Endothelial cell of umbilical vein (primary cell): ENCODE results near the gene OR2W3. TPM values are rescaled to one million over a fixed set of nuclear protein-coding genes. Genes with fewer than 3 reads are reported as not detected.

Experiments
- BruUV-seq: library from RNA; stranded (reverse); fragments of 400-500 nt; replicated peaks from 2 replicates; lab custom pipeline; 2021; lab: Mats Ljungman, UMichigan
- CTCF ChIA-PET: fragments of 300-600, 350-600 bp; sonication (Branson Sonifier 250); formaldehyde crosslinking; loops from one replicate; lab custom pipeline; 2021; ENCODE audit warnings: antibody characterized with exemption, inconsistent platforms; lab: Charles Lee
- POLR2A ChIA-PET: fragments of 300-600, 350-600 bp; sonication (Branson Sonifier 250); formaldehyde crosslinking; loops from one replicate; lab custom pipeline; 2021; ENCODE audit warnings: antibody characterized with exemption, inconsistent platforms; lab: Charles Lee
- DNase-seq: peaks from one replicate; pipeline ENCODE4 v3.0.0-alpha.2; 2011; ENCODE audit warnings: low read depth, low spot score
- FAIRE-seq: peaks from 2 replicates; lab custom pipeline; 2011; peaks lifted over from hg19 to GRCh38; lab: Jason Lieb, UNC
- H2AFZ ChIP-seq: 2 replicates; pipeline ENCODE4 v1.6.0; 2012; ENCODE audit warnings: low read depth, low read length, control low read depth, inconsistent platforms
- H3K27ac ChIP-seq: 2 replicates; pipeline ENCODE4 v1.5.1; 2011; ENCODE audit warnings: low read depth, mild to moderate bottlenecking, control low read depth, low read length, moderate library complexity; ENCODE audit not compliant: insufficient read depth
- H3K27me3 ChIP-seq, 2 experiments: 2 replicates each; pipeline versions ENCODE4 v1.6.0 to v1.6.1; 2011; ENCODE audit warnings: low read length in 2 of 2, mixed read lengths in 1 of 2; ENCODE audit not compliant: control insufficient read depth in 2 of 2, insufficient read depth in 2 of 2
- H3K36me3 ChIP-seq, 2 experiments: 2 replicates in 1 of 2; 3 replicates in 1 of 2; pipeline ENCODE4 v1.5.1; 2011; ENCODE audit warnings: low read length in 2 of 2, mild to moderate bottlenecking in 1 of 2, moderate library complexity in 1 of 2; ENCODE audit not compliant: control insufficient read depth in 2 of 2, insufficient read depth in 2 of 2; ENCODE audit errors: extremely low read depth in 1 of 2
- H3K4me1 ChIP-seq: 3 replicates; pipeline ENCODE4 v1.5.1; 2011; ENCODE audit warnings: mild to moderate bottlenecking, low read length; ENCODE audit not compliant: control insufficient read depth, insufficient read depth; ENCODE audit errors: extremely low read depth
- H3K4me2 ChIP-seq: 2 replicates; pipeline ENCODE4 v1.6.1; 2011; ENCODE audit warnings: low read length, control low read depth, mixed read lengths; ENCODE audit not compliant: insufficient read depth
- H3K4me3 ChIP-seq, 3 experiments: fragments of 200-600 bp in 1 of 3; sonication (generic), shearing (Covaris generic) in 1 of 3; replicated peaks in 1 of 3; 2 replicates each; pipeline ENCODE4 v1.5.1; 2011 to 2016; ENCODE audit warnings: control low read depth in 3 of 3, low read length in 3 of 3, mild to moderate bottlenecking in 2 of 3, inconsistent platforms in 1 of 3, low read depth in 1 of 3, moderate library complexity in 1 of 3; ENCODE audit not compliant: insufficient read depth in 1 of 3
- H3K79me2 ChIP-seq: 2 replicates; pipeline ENCODE4 v1.6.0; 2012; ENCODE audit warnings: low read length, inconsistent platforms; ENCODE audit not compliant: control insufficient read depth, insufficient read depth
- H3K9ac ChIP-seq: replicated peaks from 2 replicates; pipeline ENCODE3; 2011; ENCODE audit warnings: low read length, control low read depth; ENCODE audit not compliant: insufficient read depth; ENCODE audit errors: extremely low read depth
- H3K9me1 ChIP-seq: replicated peaks from 3 replicates; pipeline ENCODE4 v1.6.0; 2011; ENCODE audit warnings: mild to moderate bottlenecking, low read length; ENCODE audit not compliant: control insufficient read depth, insufficient read depth; ENCODE audit errors: extremely low read depth
- H3K9me3 ChIP-seq: replicated peaks from 2 replicates; pipeline ENCODE4 v1.5.1; 2012; ENCODE audit warnings: low read length, inconsistent platforms; ENCODE audit not compliant: control insufficient read depth, insufficient read depth
- H4K20me1 ChIP-seq: replicated peaks from 2 replicates; pipeline ENCODE3; 2011; ENCODE audit warnings: mild to moderate bottlenecking, low read length; ENCODE audit not compliant: control insufficient read depth, insufficient read depth; ENCODE audit errors: extremely low read depth
- EZH2 ChIP-seq: IDR thresholded peaks from 2 replicates; pipeline ENCODE4 v1.6.1; 2012; ENCODE audit warnings: borderline replicate concordance, low read depth, mild to moderate bottlenecking, moderate library complexity, low read length, inconsistent platforms; ENCODE audit not compliant: severe bottlenecking
- FOS ChIP-seq: IDR thresholded peaks from 2 replicates; pipeline ENCODE4 v1.6.1; 2011; ENCODE audit warnings: mild to moderate bottlenecking, low read length, moderate library complexity, borderline replicate concordance; ENCODE audit not compliant: insufficient read depth
- GATA2 ChIP-seq: IDR thresholded peaks from 2 replicates; pipeline ENCODE4 v1.7.0; 2011; ENCODE audit warnings: low read depth, mild to moderate bottlenecking, moderate library complexity, mixed read lengths, low read length; ENCODE audit not compliant: insufficient read length, insufficient read depth
- JUN ChIP-seq: IDR thresholded peaks from 2 replicates; pipeline ENCODE4 v1.6.1; 2011; ENCODE audit warnings: borderline replicate concordance, low read depth; ENCODE audit not compliant: insufficient read length, insufficient read depth
- MYC ChIP-seq: IDR thresholded peaks from one replicate; pipeline ENCODE4 v1.6.1; 2011; ENCODE audit warnings: mild to moderate bottlenecking, low read depth, low read length
- POLR2A ChIP-seq: IDR thresholded peaks from 2 replicates; pipeline ENCODE4 v1.6.1; 2012; ENCODE audit warnings: low read depth, mild to moderate bottlenecking, control low read depth, low read length
- POLR2AphosphoS5 ChIP-seq: IDR thresholded peaks from 2 replicates; pipeline ENCODE4 v1.6.1; 2012; ENCODE audit warnings: low read depth, mild to moderate bottlenecking, control low read depth, low read length, moderate library complexity; ENCODE audit not compliant: insufficient read depth
- dilution Hi-C: fragments of 300-500 bp; cut with MboI; formaldehyde crosslinking; loops from one replicate; pipeline ENCODE4 v1.15.0; 2019; ENCODE audit warnings: low sequenced_read_pairs; ENCODE audit not compliant: extremely low pct_ligation_motif_present
- intact Hi-C: fragments of 100-400 bp; cut with micrococcal nuclease; formaldehyde crosslinking; loops from one replicate; pipeline ENCODE4 v1.10.0; 2022
- polyA plus RNA-seq, 4 experiments: library from polyadenylated mRNA; depleted of rRNA in 3 of 4; stranded (reverse) in 3 of 4; unstranded in 1 of 4; fragments of >200 nt; gene quantifications; 2 replicates each; pipeline versions ENCODE4 v1.2.1 to v1.2.3, GENCODE V29; 2011 to 2012; ENCODE audit warnings: missing spikeins in 1 of 4
- total RNA-seq: library from RNA; stranded (reverse); gene quantifications from 2 replicates; pipeline ENCODE4 v1.2.3, GENCODE V29; 2021
- TF ChIP-seq, protein P1 (sequence below), 2 donors: IDR thresholded peaks; 1 replicate in 1 of 2; 2 replicates in 1 of 2; pipeline ENCODE4 v1.5.1; 2011; ENCODE audit warnings: low read length in 2 of 2, mild to moderate bottlenecking in 2 of 2, moderate library complexity in 2 of 2, control low read depth in 1 of 2, inconsistent platforms in 1 of 2, low read depth in 1 of 2; ENCODE audit not compliant: insufficient read depth in 1 of 2; ENCODE audit errors: extremely low read depth in 1 of 2
- TF ChIP-seq, protein P2 (sequence below): IDR thresholded peaks from 2 replicates; pipeline ENCODE4 v1.6.1; 2011; ENCODE audit not compliant: insufficient read depth, insufficient read length

OR2W3 gene
- total and polyA plus RNA-seq, 2 donors (not counting 3 experiments of a cell fraction or from before 2014, with no cell fraction given) = not detected

DNA sequence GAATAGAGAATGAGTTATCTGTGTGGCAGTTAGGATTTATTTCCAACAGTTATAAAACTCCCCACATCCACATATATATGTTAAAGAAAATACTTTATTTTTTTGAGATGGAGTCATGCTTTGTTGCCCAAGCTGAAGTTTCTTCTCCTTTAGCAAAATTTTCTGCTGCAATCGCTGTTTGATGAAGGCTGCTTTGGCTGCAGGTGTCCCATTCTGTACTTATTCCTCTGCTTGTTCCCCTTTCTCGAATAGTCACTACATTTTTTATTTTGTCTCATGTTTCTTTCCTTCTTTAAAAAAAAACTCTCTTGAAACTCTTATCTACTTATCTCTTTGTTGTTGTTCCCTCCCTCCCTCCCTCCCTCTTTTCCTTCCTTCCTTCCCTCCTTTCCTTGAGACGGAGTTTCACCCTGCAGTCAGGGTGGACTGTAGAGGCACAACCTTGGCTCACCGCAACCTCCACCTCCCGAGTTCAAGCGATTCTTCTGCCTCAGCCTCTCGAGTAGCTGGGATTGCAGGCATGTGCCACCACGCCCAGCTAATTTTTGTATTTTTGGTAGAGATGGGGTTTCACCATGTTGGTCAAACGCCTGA is 10.6 kb downstream of the OR2W3 start:
- H3K4me1 ChIP-seq = no peaks in the 10 kb centered on the region
- no peaks in the 10 kb centered on the region for H3K36me3 ChIP-seq
- no peak overlapping the region for H3K9ac ChIP-seq
- no peak overlapping the region for H2AFZ ChIP-seq
- H3K4me2 ChIP-seq = no peak overlapping the region
- FAIRE-seq = no peak
- no peaks in the 10 kb centered on the region for H3K27me3 ChIP-seq
- H3K79me2 ChIP-seq = no peaks in the 10 kb centered on the region
- no peaks in the 10 kb centered on the region for H4K20me1 ChIP-seq
- ChIA-PET CTCF (no interaction called here), POLR2A (no interaction called here)
- no peak for TF ChIP-seq FOS
- TF ChIP-seq POLR2A = no peak
- TF ChIP-seq MYC = no peak
- TF ChIP-seq, protein P1, sequence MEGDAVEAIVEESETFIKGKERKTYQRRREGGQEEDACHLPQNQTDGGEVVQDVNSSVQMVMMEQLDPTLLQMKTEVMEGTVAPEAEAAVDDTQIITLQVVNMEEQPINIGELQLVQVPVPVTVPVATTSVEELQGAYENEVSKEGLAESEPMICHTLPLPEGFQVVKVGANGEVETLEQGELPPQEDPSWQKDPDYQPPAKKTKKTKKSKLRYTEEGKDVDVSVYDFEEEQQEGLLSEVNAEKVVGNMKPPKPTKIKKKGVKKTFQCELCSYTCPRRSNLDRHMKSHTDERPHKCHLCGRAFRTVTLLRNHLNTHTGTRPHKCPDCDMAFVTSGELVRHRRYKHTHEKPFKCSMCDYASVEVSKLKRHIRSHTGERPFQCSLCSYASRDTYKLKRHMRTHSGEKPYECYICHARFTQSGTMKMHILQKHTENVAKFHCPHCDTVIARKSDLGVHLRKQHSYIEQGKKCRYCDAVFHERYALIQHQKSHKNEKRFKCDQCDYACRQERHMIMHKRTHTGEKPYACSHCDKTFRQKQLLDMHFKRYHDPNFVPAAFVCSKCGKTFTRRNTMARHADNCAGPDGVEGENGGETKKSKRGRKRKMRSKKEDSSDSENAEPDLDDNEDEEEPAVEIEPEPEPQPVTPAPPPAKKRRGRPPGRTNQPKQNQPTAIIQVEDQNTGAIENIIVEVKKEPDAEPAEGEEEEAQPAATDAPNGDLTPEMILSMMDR (IDR thresholded peaks at IDR 0.05; ENCODE audit: extremely low read depth in 1 of 2, insufficient read depth in 1 of 2, low read depth in 1 of 2, low read length in 2 of 2) = no peak
- TF ChIP-seq, protein P2, sequence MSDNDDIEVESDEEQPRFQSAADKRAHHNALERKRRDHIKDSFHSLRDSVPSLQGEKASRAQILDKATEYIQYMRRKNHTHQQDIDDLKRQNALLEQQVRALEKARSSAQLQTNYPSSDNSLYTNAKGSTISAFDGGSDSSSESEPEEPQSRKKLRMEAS = no peak
- TF ChIP-seq EZH2 = no peak
- TF ChIP-seq JUN = no peak
- TF ChIP-seq POLR2AphosphoS5 = no peak
- no peak for TF ChIP-seq GATA2
- no peak for DNase-seq
- peaks cover 4% of the 10 kb centered on the region for H3K9me3 ChIP-seq
- no peak overlapping the region for H3K4me3 ChIP-seq
- no peak overlapping the region for H3K27ac ChIP-seq
- dilution Hi-C loops (no loop called here), intact Hi-C loops (no loop called here)
- H3K9me1 ChIP-seq = no peaks in the 10 kb centered on the region
- BruUV-seq = no TSS peak
